Activated CD8-positive, alpha-beta memory T cell treated with anti-CD3 and anti-CD28 coated beads, Interleukin-2, amount 50 U/mL, for 48 hours (primary cell): Measurements from ENCODE around the gene IL3.
A peak's percentile ranks its signal among the peaks of the same experiment; 100 is the strongest.

Experiments
- DNase-seq: peaks from one replicate; pipeline ENCODE4 v3.0.0-alpha.2; 2020

The IL3 gene

GRCh38 chr5:132060501-132061161, at the start of gene IL3:
TSS of gene IL3 (plus strand) at chr5:132060655. CDS start at chr5:132060707, 52 bp downstream.
- DNase-seq: peak; percentile 55

- DNase-seq: peak; percentile 58
Observed at GRCh38 chr5:132010989-132011621, 49.4 kb upstream of the IL3 start.

- DNase-seq: peak; percentile 73
Observed at GRCh38 chr5:132011622-132012343, 48.7 kb upstream of the IL3 start, which contains the start of gene ACSL6. TSS of gene ACSL6 (minus strand) at chr5:132011658. CDS start at chr5:132011553, 105 bp downstream.

GRCh38 chr5:132012371-132013005, 48.0 kb upstream of the IL3 start:
- DNase-seq: peak; percentile 69

- peak; percentile 51 for DNase-seq
Observed at GRCh38 chr5:132013006-132013689, 47.3 kb upstream of the IL3 start.

GRCh38 chr5:132013711-132014110, 46.7 kb upstream of the IL3 start:
- peak; percentile 46 for DNase-seq

GRCh38 chr5:132016721-132017250, 43.7 kb upstream of the IL3 start:
- peak; percentile 42 for DNase-seq

GRCh38 chr5:132017316-132017715, 43.1 kb upstream of the IL3 start:
- no peak for DNase-seq

- DNase-seq: peak; percentile 49
Observed at GRCh38 chr5:132017738-132018625, 42.5 kb upstream of the IL3 start.

- DNase-seq: peak; percentile 54
Observed at GRCh38 chr5:132019337-132019736, 41.1 kb upstream of the IL3 start.

- DNase-seq: peak; percentile 75
Observed at GRCh38 chr5:132019857-132020555, 40.4 kb upstream of the IL3 start.

- DNase-seq: peak; percentile 70
Observed at GRCh38 chr5:132020568-132021339, 39.7 kb upstream of the IL3 start.

GRCh38 chr5:132021654-132022053, 38.8 kb upstream of the IL3 start:
- DNase-seq: no peak

GRCh38 chr5:132022737-132023136, 37.7 kb upstream of the IL3 start:
- peak; percentile 69 for DNase-seq

GRCh38 chr5:132023258-132024116, 37.0 kb upstream of the IL3 start:
- DNase-seq: peak; percentile 50

- DNase-seq: no peak
Observed at GRCh38 chr5:132024117-132024435, 36.4 kb upstream of the IL3 start.

- DNase-seq: peak; percentile 43
Observed at GRCh38 chr5:132024789-132025402, 35.6 kb upstream of the IL3 start.

- peak; percentile 49 for DNase-seq
Observed at GRCh38 chr5:132025403-132025971, 35.0 kb upstream of the IL3 start.
